ENCODE measurements around the gene KCNK17. TPM values are rescaled to one million over a fixed set of nuclear protein-coding genes. Genes with fewer than 3 reads are reported as not detected.

Gene KCNK17
- total RNA-seq, 1 experiment from 2014 or later = not detected

DNA sequence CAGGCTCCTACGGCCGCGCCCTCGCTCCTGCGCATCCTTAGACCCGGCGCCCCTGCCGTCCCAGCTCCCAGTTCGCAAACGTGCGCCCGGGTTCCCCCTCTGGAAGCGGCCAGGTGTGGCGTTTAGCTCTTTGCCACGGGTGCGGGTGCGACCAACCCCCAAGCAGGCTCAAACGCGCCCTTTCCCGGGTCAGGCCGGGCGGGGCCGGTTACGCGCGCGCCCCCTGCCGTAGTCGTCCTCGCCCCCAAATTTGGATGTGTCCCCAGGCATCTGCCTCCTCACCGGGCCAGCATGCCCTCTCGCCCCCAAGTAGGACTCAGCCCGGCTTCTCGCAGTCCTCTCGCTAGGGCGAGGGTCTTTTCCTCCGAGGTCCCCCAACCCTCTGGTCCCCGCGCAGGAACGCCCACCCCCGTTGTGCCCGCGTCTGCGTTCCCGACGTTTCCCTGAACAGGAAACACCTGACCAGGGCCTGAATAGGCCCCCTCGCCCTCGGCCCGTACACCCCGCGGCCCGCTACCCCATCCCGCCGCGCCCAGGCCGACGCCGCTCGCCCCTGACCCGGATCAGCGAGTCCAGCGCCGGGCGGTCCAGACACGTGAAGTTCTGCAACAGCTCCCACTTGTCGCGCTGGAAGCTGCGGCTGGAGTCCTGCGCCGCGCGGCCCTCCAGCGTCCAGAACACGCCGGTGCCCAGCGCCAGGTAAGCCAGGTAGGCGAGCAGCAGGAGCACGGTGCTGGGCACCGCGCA lies 520 bp downstream of the KCNK17 start:
- ATAC-seq (no peak), DNase-seq (ENCODE audit: low read depth, low spot score) (no peak)
- H3K9me3 ChIP-seq (ENCODE audit: control insufficient read depth, insufficient read depth, low read depth, low read length) = no peaks in the 10 kb centered on the region
- no peak overlapping the region for H3K4me3 ChIP-seq (ENCODE audit: low read depth in 2 of 2, low read length in 2 of 2)
- ChIA-PET POLR2A (no interaction called here), CTCF (no interaction called here)
- H3K27me3 ChIP-seq (ENCODE audit: control insufficient read depth, insufficient read depth, low read length) = no peaks in the 10 kb centered on the region; the same call in 1 of the 2 replicates
- H3K36me3 ChIP-seq (ENCODE audit: control insufficient read depth, insufficient read depth, low read length) = no peaks in the 10 kb centered on the region
- H3K27ac ChIP-seq (ENCODE audit: low read length) = no peak overlapping the region
- in situ Hi-C loops (cut with HindIII; ENCODE audit: low pct_unique_long_range_greater_than_20kb, low sequenced_read_pairs) (no loop called here), intact Hi-C loops (cut with micrococcal nuclease; ENCODE audit: unreplicated experiment) (no loop called here)
- no peaks in the 10 kb centered on the region for H3K4me1 ChIP-seq (ENCODE audit: control insufficient read depth, insufficient read depth, low read length)
- TF ChIP-seq POLR2AphosphoS5 (IDR thresholded peaks at IDR 0.05; ENCODE audit: low read depth, low read length) (no peak), CTCF (IDR thresholded peaks at IDR 0.05) (no peak; the same call in 1 of the 2 replicates), TCF7L2 (IDR thresholded peaks at IDR 0.05; ENCODE audit: low read depth, low read length) (no peak), SIN3A (IDR thresholded peaks at IDR 0.05; ENCODE audit: borderline replicate concordance, insufficient read depth, low read depth, low read length) (no peak)
- TF ChIP-seq, protein P1, sequence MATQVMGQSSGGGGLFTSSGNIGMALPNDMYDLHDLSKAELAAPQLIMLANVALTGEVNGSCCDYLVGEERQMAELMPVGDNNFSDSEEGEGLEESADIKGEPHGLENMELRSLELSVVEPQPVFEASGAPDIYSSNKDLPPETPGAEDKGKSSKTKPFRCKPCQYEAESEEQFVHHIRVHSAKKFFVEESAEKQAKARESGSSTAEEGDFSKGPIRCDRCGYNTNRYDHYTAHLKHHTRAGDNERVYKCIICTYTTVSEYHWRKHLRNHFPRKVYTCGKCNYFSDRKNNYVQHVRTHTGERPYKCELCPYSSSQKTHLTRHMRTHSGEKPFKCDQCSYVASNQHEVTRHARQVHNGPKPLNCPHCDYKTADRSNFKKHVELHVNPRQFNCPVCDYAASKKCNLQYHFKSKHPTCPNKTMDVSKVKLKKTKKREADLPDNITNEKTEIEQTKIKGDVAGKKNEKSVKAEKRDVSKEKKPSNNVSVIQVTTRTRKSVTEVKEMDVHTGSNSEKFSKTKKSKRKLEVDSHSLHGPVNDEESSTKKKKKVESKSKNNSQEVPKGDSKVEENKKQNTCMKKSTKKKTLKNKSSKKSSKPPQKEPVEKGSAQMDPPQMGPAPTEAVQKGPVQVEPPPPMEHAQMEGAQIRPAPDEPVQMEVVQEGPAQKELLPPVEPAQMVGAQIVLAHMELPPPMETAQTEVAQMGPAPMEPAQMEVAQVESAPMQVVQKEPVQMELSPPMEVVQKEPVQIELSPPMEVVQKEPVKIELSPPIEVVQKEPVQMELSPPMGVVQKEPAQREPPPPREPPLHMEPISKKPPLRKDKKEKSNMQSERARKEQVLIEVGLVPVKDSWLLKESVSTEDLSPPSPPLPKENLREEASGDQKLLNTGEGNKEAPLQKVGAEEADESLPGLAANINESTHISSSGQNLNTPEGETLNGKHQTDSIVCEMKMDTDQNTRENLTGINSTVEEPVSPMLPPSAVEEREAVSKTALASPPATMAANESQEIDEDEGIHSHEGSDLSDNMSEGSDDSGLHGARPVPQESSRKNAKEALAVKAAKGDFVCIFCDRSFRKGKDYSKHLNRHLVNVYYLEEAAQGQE (IDR thresholded peaks at IDR 0.05; ENCODE audit: insufficient read depth in 1 of 2, low read depth in 2 of 2, low read length in 1 of 2) = no peak
- BruUV-seq (replicated peaks) = no TSS peak

DNA sequence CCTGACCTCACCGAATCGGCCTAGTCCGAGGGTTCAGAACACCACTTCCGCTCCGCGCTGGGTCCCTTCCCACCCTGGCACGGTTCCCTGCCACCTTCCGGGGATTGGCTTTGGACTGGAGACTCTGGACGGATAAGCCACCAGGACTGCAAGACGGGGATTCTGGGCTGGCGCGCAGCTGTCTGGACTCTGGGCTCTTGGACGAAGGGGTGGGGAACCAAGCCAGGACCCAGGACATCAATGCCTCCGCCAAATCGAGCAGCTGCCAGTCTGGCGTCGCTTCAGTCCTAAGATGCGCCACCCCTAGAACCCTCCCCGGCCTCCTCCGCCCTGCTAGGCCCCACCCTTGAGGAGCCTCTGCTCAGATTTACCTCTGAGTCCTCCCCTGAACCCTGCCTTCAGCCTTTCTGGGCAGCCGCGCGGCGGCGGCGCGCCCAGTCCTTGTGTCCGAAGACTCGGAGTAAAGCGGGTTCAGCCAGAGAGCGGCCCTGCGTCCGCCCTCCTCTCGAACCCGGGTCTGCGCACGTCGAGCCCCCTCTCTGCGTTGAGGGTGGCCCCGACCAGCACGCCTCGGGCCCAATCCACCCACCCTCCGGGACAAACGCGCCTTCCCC lies 1.2 kb downstream of the KCNK17 start:
- intact Hi-C loops (cut with micrococcal nuclease; ENCODE audit: unreplicated experiment) = no loop called here
- Histone ChIP-seq H3K4me3 (ENCODE audit: low read depth in 2 of 2, low read length in 2 of 2) (no peak overlapping the region), H3K27me3 (ENCODE audit: control insufficient read depth, insufficient read depth, low read length) (no peaks in the 10 kb centered on the region; the same call in 1 of the 2 replicates), H3K36me3 (ENCODE audit: control insufficient read depth, insufficient read depth, low read length) (no peaks in the 10 kb centered on the region), H3K27ac (ENCODE audit: low read length) (no peak overlapping the region), H3K4me1 (ENCODE audit: control insufficient read depth, insufficient read depth, low read length) (no peaks in the 10 kb centered on the region), H3K9me3 (ENCODE audit: control insufficient read depth, insufficient read depth, low read depth, low read length) (no peaks in the 10 kb centered on the region)
- no peak for ATAC-seq
- no peak for TF ChIP-seq CTCF (IDR thresholded peaks at IDR 0.05)
- no peak for TF ChIP-seq SIN3A (IDR thresholded peaks at IDR 0.05; ENCODE audit: borderline replicate concordance, insufficient read depth, low read depth, low read length)
- no peak for TF ChIP-seq TCF7L2 (IDR thresholded peaks at IDR 0.05; ENCODE audit: low read depth, low read length)
- no peak for TF ChIP-seq POLR2AphosphoS5 (IDR thresholded peaks at IDR 0.05; ENCODE audit: low read depth, low read length)
- TF ChIP-seq, protein P1 (IDR thresholded peaks at IDR 0.05; ENCODE audit: insufficient read depth in 1 of 2, low read depth in 2 of 2, low read length in 1 of 2) = no peak
- in situ Hi-C loops (cut with HindIII; ENCODE audit: low pct_unique_long_range_greater_than_20kb, low sequenced_read_pairs) = no loop called here
- CTCF ChIA-PET = no interaction called here
- BruUV-seq (replicated peaks) = no TSS peak
- POLR2A ChIA-PET = no interaction called here
- no peak for DNase-seq (ENCODE audit: low read depth, low spot score)

Measured in Panc1 (cell line).